Measurements from ENCODE around the gene PTPRCAP.
A peak's percentile ranks its signal among the peaks of the same experiment; 100 is the strongest.

Gene PTPRCAP

DNA sequence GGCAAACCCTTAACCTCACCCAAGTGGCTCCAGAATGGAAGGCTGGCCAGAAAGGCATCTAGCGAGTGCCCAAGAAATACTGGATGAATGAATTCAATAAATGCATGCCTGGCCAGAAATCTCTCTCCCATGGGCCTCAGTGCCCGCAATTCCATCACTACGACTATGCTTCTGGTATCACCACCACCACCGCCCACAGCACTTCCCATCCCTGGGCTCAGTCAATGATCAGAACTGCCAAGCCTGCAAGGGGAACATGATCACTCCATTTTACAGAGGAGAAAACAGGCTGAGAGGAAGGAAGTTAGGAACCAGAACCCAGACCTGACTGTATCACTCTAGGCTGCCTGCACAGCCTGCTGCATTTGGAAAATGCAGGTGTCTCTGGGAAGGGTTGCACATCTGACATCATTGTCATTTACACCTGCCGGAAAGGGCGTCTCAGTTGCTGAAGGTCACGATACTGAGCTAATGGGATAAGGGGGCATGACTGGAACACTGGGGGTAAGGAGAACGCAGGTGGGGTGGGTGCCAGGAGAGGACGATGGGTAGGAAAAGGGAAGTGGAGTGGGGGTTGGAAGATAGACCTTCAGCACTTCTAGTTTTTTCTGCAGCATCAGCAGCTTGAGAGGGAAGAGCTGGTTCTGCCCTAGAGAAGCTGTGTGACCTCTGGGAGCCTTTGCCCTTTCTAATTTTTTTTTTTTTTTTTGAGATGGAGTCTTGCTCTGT is 11.8 kb upstream of the PTPRCAP start:
- Histone ChIP-seq H3K4me2 (ENCODE audit: low read length) (no peak overlapping the region), H3K4me1 (ENCODE audit: control insufficient read depth, insufficient read depth, low read length) (peaks cover 14% of the 10 kb centered on the region), H3K4me3 (ENCODE audit: low read length) (no peak overlapping the region), H3K9me3 (replicated peaks; ENCODE audit: low read length) (no peaks in the 10 kb centered on the region), H3K27me3 (ENCODE audit: control insufficient read depth, insufficient read depth, low read length) (no peaks in the 10 kb centered on the region), H3K9ac (ENCODE audit: low read depth, low read length) (no peak overlapping the region), H3K36me3 (ENCODE audit: insufficient read depth, low read length) (no peaks in the 10 kb centered on the region)

DNA sequence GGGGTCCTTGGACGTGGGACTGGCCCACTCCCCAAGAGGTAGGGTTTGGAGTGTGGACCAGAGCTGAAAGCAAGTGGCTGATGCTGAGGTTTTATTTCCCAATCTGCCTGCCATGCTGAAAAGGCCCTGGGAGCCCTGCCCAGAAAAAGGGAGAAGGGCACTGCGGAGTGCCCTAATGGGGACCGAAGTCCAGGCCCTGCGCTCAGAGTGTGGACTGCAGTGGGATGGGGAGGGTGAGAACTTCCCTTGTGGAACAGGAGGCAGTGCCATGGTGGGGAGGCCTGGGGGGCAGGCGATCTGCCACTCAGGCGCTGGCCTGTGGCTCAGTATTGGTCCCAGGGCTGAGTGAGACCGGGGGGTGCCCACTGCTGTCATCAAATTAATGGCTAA is 10.7 kb upstream of the PTPRCAP start:
- H3K4me3 ChIP-seq (ENCODE audit: low read length), result no peak overlapping the region
- H3K27me3 ChIP-seq (ENCODE audit: control insufficient read depth, insufficient read depth, low read length), result no peaks in the 10 kb centered on the region
- H3K4me2 ChIP-seq (ENCODE audit: low read length), result no peak overlapping the region
- H3K4me1 ChIP-seq (ENCODE audit: control insufficient read depth, insufficient read depth, low read length), result peaks cover 14% of the 10 kb centered on the region
- H3K36me3 ChIP-seq (ENCODE audit: insufficient read depth, low read length), result no peaks in the 10 kb centered on the region
- H3K9ac ChIP-seq (ENCODE audit: low read depth, low read length), result no peak overlapping the region
- H3K9me3 ChIP-seq (replicated peaks; ENCODE audit: low read length), result no peaks in the 10 kb centered on the region

DNA sequence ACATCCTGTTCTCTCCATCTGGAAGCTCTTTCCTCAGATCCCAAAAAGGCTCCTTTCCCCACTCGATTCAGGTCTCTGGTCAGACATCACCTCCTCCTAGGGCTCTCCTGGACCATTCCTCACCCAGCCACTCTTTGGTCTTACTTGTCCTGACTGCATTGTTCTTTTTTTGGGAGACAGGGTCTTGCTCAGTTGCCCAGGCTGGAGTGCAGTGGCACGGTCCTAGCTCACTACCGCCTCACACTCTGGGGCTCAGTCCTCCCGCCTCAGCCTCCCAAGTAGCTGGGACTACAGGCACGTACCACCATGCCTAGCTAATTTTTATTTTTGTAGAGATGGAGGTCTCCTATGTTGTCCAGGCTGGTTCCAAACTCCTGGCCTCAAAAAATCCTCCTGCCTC is 8.0 kb upstream of the PTPRCAP start:
- Histone ChIP-seq H3K9me3 (replicated peaks; ENCODE audit: low read length) (no peaks in the 10 kb centered on the region), H3K4me3 (ENCODE audit: low read length) (no peak overlapping the region), H3K4me2 (ENCODE audit: low read length) (no peak overlapping the region), H3K9ac (ENCODE audit: low read depth, low read length) (no peak overlapping the region), H3K36me3 (ENCODE audit: insufficient read depth, low read length) (peaks cover 7% of the 10 kb centered on the region), H3K4me1 (ENCODE audit: control insufficient read depth, insufficient read depth, low read length) (peaks cover 12% of the 10 kb centered on the region), H3K27me3 (ENCODE audit: control insufficient read depth, insufficient read depth, low read length) (no peaks in the 10 kb centered on the region)

DNA sequence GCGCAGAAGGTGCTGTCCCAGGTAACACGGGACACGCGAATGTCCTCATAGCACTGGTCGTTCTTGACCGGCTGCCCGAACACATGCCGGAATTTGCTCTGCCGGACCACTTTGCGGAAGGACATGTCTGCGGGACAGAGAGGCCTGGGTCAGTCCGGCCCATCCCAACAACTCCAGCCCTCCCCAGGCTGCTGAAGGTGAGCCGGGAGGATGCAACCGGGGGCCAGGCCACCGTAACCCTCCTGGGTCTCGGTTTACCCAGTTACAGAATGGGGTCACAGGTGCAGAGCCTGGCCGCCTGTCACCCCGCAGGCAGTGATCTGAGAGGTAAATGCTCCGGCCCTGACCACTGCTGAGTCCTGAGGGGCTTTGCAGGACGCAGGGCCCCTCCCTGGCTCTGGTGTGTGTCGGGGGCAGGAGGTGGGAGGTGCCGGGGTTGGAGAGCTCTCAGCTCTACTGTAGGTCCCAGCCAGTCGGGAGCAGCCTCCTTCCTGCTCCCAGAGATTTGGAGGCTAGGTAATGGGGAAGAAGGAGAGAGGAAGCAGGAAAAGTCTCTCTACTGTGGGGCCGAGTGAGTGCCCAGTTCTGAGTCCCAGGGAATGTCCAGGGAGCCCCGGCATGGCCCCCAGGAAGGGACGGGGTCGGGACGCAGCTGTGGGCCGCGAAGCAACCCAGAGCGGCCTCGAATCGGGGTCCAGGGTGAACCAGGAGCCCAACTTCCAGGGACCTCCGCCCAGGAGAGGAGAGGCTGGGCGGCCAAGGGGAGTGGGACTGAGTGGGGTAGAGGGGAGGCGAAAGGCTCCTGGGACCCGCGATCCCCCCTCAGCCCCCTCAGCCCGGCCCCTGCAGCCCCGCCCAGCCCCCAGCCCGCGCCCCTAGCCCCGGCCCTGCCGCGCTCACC is 5.3 kb upstream of the PTPRCAP start:
- H3K4me3 ChIP-seq (ENCODE audit: low read length), result peak overlapping the region; percentile 96

DNA sequence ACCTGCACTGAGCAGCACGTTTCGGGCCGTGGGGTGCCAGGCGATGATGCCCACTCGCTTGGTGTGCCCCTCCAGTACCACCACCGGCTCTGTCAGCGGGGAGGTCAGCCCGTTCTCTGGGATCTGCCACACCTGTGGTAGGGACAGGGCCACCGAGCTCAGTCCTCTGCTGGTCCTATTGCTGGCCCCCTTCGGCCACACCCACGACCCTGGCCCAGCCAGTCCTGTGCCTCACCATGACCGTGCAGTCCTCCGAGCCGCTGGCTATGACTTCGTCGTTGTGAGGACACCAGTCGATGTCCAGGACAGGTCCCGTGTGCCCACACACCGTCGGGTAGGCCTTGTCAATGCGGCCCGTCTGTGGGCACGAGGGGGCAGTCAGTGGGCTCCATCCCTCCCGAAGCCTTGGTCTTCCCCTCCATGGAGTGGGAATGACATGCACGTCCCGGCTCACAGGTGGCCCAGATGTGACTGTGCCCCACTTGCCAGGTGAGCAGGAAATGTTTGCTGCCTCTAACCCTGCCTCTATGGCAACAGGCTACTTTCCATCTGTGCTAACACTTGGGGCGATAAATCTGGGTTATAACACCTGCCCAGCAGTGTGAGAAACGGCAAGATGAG is 4.4 kb upstream of the PTPRCAP start:
- Histone ChIP-seq H3K36me3 (ENCODE audit: insufficient read depth, low read length) (peaks cover 32% of the 10 kb centered on the region), H3K4me1 (ENCODE audit: control insufficient read depth, insufficient read depth, low read length) (peaks cover 25% of the 10 kb centered on the region), H3K27me3 (ENCODE audit: control insufficient read depth, insufficient read depth, low read length) (no peaks in the 10 kb centered on the region), H3K4me3 (ENCODE audit: low read length) (peak overlapping the region; percentile 96), H3K4me2 (ENCODE audit: low read length) (peak overlapping the region; percentile 99), H3K9ac (ENCODE audit: low read depth, low read length) (no peak overlapping the region), H3K9me3 (replicated peaks; ENCODE audit: low read length) (no peaks in the 10 kb centered on the region)

More for the DNA sequence above, 5.3 kb upstream of the PTPRCAP start:
- Histone ChIP-seq H3K4me1 (ENCODE audit: control insufficient read depth, insufficient read depth, low read length) (peaks cover 25% of the 10 kb centered on the region), H3K9ac (ENCODE audit: low read depth, low read length) (peak overlapping the region; percentile 90), H3K27me3 (ENCODE audit: control insufficient read depth, insufficient read depth, low read length) (no peaks in the 10 kb centered on the region), H3K9me3 (replicated peaks; ENCODE audit: low read length) (no peaks in the 10 kb centered on the region), H3K4me2 (ENCODE audit: low read length) (peak overlapping the region; percentile 99), H3K36me3 (ENCODE audit: insufficient read depth, low read length) (peaks cover 25% of the 10 kb centered on the region)

DNA sequence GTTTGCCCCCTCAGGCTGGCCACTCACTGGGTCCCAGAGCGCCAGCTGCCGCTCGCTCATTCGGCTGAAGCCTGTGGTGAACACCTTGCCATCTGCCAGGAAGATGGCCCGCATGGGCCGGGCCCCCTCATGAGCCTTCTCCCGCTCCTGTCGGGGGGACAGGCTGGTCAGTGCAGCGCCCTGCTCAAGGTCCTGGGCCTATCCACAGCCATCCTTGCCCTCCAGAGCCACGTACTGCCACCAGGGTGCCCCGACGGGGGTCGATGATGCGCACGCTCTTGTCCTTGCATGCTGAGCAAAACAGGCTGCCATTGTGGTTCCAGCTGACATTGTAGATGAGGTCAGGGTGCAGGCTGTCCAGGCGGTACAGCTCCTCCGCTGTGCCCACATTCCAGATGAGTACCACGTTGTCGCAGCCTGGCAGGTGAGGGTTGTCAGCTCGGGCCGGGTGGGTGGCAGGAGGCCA is 3.6 kb upstream of the PTPRCAP start:
- Histone ChIP-seq H3K4me3 (ENCODE audit: low read length) (no peak overlapping the region), H3K4me2 (ENCODE audit: low read length) (no peak overlapping the region), H3K27me3 (ENCODE audit: control insufficient read depth, insufficient read depth, low read length) (no peaks in the 10 kb centered on the region), H3K9ac (ENCODE audit: low read depth, low read length) (no peak overlapping the region), H3K4me1 (ENCODE audit: control insufficient read depth, insufficient read depth, low read length) (peaks cover 25% of the 10 kb centered on the region), H3K9me3 (replicated peaks; ENCODE audit: low read length) (no peaks in the 10 kb centered on the region), H3K36me3 (ENCODE audit: insufficient read depth, low read length) (peaks cover 32% of the 10 kb centered on the region)

DNA sequence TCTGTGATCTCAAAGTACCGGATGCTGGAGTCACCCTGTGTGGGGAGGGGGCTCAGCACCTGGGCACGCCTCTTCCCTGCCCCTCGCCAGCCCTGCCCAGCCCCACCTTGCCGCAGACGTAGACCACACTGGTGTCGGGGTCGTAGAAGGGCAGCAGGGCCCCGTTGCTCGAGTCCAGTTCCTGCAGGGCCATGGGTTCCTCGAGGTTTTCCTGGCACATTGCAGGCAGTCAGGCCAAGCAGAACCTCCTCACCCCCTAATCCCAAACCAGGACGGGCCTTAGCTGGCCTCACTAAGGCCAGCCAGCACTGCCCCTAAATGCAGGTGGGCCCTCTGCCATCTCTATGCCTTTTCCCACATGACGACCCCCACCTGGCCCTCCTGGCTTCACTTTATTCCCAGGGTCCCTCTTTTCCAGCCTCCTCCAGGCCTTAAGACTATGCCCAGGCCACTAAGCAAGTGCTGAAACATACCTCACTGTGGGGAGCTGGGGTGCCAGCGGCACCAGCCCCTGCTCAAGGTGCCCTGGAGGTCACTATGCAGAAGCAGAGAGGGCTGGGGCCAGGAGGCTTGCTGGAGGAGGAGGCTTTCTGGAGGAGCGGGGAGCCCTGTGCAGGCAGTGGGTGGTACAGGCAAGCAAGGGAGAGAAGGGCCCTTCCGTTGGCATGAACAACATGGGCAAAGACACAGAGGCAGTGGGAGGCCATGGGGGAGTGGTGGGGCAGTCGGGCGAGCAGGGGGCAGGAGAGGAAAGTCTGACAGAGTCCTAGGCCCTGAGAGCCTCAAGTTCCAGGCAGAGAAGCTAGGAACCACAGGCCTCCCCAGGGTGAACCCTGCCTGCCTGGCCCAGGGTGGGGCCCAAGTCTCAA is 3.0 kb upstream of the PTPRCAP start:
- no peaks in the 10 kb centered on the region for H3K27me3 ChIP-seq (ENCODE audit: control insufficient read depth, insufficient read depth, low read length)
- H3K4me2 ChIP-seq (ENCODE audit: low read length), result no peak overlapping the region
- no peak overlapping the region for H3K4me3 ChIP-seq (ENCODE audit: low read length)
- H3K9me3 ChIP-seq (replicated peaks; ENCODE audit: low read length), result no peaks in the 10 kb centered on the region
- peak overlapping the region; percentile 16 for H3K9ac ChIP-seq (ENCODE audit: low read depth, low read length)
- peaks cover 37% of the 10 kb centered on the region for H3K36me3 ChIP-seq (ENCODE audit: insufficient read depth, low read length)
- H3K4me1 ChIP-seq (ENCODE audit: control insufficient read depth, insufficient read depth, low read length), result peaks cover 26% of the 10 kb centered on the region

DNA sequence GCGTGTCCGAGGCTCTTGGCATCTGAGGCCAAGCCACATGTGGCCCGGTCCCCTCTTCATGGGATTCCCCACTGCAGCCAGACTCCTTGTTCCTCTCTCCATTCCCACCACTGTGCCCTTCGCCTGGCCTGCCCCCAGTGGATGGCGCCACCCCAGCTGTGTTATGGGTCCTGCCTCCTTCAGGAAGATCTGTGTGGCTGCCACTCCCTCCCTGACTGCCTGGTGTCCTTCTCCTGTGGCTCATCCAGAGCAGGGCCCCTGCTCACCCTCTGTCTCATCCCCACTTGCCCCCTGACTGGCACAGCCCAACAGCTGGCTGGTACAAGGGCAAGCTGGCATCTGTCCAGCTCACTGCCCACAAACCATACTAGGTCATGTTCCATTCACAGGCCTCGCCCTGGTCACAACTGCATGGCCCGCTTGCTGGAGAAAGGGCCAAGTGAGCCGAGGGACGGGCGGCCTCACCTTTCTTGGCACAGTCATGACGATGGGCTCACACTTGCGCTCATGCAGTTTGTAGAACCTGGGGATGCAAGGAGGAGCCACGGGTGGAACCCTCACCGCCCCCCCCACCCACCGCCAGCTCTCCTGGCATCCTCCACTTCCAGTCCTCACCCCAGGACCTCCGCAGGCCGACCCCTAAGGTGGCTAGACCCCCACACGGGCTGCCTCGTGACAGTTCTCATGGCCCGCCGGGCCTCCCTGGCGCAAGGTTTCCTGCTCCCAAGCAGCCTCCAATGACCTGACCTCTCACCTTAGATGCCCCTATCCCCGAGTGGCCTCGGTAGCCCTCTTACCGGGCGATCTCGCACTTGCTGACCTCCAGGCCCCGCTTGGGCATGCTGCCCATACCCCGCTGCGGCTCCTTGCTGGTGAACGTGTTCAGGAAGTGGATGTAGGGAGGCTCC is 2.1 kb upstream of the PTPRCAP start:
- Histone ChIP-seq H3K4me3 (ENCODE audit: low read length) (no peak overlapping the region), H3K9me3 (replicated peaks; ENCODE audit: low read length) (no peaks in the 10 kb centered on the region), H3K27me3 (ENCODE audit: control insufficient read depth, insufficient read depth, low read length) (no peaks in the 10 kb centered on the region), H3K36me3 (ENCODE audit: insufficient read depth, low read length) (peaks cover 45% of the 10 kb centered on the region), H3K9ac (ENCODE audit: low read depth, low read length) (peak overlapping the region; percentile 16), H3K4me1 (ENCODE audit: control insufficient read depth, insufficient read depth, low read length) (peaks cover 30% of the 10 kb centered on the region), H3K4me2 (ENCODE audit: low read length) (peak overlapping the region; percentile 16)

DNA sequence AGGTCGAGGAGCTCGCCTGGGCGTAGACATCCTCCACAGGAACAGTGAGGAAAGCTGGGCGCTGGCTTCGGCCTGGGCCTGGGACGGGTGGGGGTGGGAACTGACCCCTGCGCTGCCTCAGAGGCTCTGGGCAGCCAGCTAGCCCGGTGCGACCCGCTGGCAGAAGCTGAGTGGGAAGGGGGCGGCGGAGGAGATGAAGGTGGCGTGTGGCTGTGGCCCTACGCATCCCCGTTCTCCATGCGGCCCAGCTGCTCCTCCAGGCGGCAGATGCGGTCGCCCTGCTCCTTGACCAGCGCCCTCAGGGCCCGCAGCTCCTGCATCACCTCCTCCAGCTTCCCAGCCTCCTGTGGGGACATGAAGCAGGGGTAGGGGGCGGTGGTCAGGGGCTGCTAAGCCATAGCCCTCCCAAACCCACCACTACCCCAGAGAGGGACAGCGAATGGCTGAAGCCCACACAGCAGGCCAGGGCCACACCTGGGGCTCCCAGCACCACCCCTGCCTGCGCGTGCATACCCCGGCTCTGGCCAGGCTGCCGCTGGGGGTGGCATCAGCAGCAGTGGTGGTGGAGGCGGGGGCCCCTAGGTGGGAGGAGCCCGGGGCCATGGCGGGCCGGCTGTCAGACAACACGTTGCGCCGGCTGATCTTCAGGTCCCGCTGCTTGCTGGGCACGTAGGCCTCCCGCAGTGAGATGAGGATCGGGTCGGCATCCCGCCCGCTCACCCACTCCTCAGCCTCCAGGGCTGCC is 848 bp upstream of the PTPRCAP start:
- no peak overlapping the region for H3K4me3 ChIP-seq (ENCODE audit: low read length)
- peaks cover 30% of the 10 kb centered on the region for H3K4me1 ChIP-seq (ENCODE audit: control insufficient read depth, insufficient read depth, low read length)
- no peaks in the 10 kb centered on the region for H3K27me3 ChIP-seq (ENCODE audit: control insufficient read depth, insufficient read depth, low read length)
- H3K9ac ChIP-seq (ENCODE audit: low read depth, low read length), result no peak overlapping the region
- H3K4me2 ChIP-seq (ENCODE audit: low read length), result no peak overlapping the region
- no peaks in the 10 kb centered on the region for H3K9me3 ChIP-seq (replicated peaks; ENCODE audit: low read length)
- H3K36me3 ChIP-seq (ENCODE audit: insufficient read depth, low read length), result peaks cover 57% of the 10 kb centered on the region

DNA sequence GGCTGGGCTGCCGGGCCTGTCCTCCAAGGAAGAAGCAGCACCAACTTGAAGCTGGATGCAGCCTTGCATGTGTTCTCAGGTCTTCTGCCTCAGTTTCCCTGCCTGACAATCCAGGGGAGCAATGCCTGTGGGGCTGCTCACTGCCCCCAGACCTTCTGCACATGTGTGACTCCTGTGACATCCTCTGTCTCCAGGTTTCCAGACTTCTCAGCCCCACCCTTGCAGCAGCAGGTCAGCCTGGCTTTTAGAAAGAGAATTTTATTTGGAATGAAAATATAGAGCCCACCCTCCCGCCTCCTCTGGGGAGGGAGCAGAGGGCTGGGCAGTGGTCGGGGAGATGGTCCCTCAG is 301 bp upstream of the PTPRCAP start:
- H3K4me2 ChIP-seq (ENCODE audit: low read length), result no peak overlapping the region
- peaks cover 63% of the 10 kb centered on the region for H3K36me3 ChIP-seq (ENCODE audit: insufficient read depth, low read length)
- H3K27me3 ChIP-seq (ENCODE audit: control insufficient read depth, insufficient read depth, low read length), result no peaks in the 10 kb centered on the region
- no peak overlapping the region for H3K4me3 ChIP-seq (ENCODE audit: low read length)
- no peaks in the 10 kb centered on the region for H3K9me3 ChIP-seq (replicated peaks; ENCODE audit: low read length)
- H3K4me1 ChIP-seq (ENCODE audit: control insufficient read depth, insufficient read depth, low read length), result peaks cover 28% of the 10 kb centered on the region
- H3K9ac ChIP-seq (ENCODE audit: low read depth, low read length), result no peak overlapping the region
